ENCODE results near the gene ATG7.

The ATG7 gene

DNA sequence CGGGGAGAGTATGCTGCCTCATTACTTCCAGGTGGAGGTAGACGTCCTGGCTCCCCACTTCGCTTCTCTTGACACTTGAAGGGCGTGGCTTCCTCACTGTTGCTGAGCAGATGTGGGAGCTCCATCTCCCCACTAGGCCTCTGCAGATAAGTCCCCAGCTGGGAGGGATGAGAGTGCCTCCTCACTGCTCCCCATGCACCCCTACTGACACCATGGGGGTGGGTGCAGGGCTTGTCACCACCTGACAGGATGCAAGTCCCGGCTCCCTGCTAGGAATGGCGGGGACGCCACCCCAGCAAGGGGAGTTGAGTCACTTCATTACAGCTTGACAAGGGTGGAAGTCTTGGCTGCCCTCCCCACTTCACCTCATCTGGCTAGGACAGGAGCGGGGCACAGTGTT, 36.8 kb upstream of the ATG7 start:
- no peak overlapping the region for H3K27ac ChIP-seq
- TF ChIP-seq, protein P1, sequence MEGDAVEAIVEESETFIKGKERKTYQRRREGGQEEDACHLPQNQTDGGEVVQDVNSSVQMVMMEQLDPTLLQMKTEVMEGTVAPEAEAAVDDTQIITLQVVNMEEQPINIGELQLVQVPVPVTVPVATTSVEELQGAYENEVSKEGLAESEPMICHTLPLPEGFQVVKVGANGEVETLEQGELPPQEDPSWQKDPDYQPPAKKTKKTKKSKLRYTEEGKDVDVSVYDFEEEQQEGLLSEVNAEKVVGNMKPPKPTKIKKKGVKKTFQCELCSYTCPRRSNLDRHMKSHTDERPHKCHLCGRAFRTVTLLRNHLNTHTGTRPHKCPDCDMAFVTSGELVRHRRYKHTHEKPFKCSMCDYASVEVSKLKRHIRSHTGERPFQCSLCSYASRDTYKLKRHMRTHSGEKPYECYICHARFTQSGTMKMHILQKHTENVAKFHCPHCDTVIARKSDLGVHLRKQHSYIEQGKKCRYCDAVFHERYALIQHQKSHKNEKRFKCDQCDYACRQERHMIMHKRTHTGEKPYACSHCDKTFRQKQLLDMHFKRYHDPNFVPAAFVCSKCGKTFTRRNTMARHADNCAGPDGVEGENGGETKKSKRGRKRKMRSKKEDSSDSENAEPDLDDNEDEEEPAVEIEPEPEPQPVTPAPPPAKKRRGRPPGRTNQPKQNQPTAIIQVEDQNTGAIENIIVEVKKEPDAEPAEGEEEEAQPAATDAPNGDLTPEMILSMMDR (conservative IDR thresholded peaks at IDR 0.05), result no peak

- H3K27ac ChIP-seq, result peak overlapping the region; percentile 6; the same call in 1 of the 2 replicates
- TF ChIP-seq, protein P1 (conservative IDR thresholded peaks at IDR 0.05), result peak; percentile 99
Measured at GRCh38 chr3:11236588-11237461, 35.4 kb upstream of the ATG7 start.

GRCh38 chr3:11238060-11238459, 34.1 kb upstream of the ATG7 start:
- TF ChIP-seq, protein P1 (conservative IDR thresholded peaks at IDR 0.05), result no peak
- H3K27ac ChIP-seq, result no peak overlapping the region

DNA sequence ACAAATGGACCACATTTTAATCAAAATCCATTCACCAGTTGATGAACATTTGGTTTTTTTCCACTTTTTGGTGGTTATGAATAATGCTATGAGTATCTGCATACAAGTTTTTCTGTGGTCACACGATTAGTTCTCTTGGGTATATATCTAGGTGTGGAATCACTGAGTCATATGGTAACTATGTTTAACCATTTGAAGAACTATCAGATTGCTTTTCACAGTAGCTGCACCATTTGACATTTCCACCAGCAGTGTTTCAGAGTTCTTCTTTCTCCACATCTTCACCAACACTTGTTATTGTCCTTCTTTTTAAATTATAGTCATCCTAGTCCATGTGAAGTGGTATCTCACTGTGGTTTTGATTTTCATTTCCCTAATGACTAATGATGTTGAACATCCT, 33.3 kb upstream of the ATG7 start:
- H3K27ac ChIP-seq, result no peak overlapping the region
- TF ChIP-seq, protein P1 (conservative IDR thresholded peaks at IDR 0.05), result no peak

DNA sequence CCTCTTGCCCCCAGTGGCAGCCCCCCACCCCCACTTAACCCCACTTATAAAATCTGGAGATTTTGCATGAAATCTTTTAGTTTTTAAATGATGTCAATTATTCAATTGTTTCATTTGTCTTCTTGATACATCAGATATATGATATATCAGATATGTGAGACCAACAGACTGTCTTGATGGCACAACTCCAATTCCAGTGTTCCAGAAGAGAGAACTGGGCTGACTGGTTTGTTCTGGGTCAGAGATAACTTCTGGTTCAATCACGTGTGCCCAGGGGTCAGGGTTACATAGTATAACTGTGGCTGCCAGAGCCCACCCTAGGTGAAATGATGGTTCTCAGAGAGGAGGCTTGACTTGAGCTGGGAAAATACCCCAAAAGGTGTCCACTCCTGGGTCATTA, 32.4 kb upstream of the ATG7 start:
- H3K27ac ChIP-seq, result peak overlapping the region; percentile 52; the same call in 1 of the 2 replicates
- TF ChIP-seq, protein P1 (conservative IDR thresholded peaks at IDR 0.05), result no peak

DNA sequence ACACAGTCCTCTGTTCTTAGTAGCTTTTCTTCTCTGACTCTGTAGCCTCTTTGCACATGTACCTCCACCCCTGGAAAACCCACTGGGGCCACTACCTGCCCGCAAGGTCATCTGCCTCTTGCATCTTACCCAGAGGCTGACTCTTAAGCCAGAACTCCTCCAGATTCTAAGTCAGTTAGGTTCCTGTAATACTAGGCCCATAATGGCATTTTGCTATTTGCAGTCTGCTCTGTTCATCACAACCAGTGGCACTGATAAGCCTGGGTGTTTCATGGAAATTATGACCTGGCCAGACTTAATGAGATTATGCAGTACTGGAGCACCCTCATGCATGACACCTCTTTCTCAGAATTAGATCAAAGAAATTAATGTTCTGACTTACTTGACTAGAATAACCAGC, 31.7 kb upstream of the ATG7 start:
- TF ChIP-seq, protein P1 (conservative IDR thresholded peaks at IDR 0.05), result no peak
- peak overlapping the region; percentile 52; the same call in 1 of the 2 replicates for H3K27ac ChIP-seq

DNA sequence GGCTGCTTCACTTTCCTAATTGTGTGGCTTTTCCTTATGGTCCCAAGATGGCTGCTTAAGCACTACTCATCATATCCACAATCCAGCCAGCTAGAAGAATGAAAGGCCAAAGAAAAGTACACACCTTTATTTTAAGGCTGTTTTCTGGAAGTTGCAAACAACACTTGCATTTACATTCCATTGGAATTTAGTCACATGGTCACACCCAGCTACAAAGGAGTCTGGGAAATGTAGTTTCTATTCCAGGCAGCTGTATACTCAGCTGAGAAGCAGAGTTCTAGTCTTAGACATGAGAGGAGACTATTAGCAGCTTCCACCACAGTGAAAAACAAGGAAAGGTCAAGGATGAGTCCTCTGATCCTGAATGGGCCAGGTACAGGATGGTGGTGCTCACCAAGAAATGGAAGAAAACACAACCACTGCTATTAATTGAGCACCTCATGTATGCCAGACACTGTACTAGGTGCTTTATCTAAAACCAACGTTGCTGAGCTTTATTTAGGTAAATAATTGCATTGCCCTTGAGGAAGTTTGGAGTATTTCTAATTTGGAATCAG, 28.0 kb upstream of the ATG7 start:
- H3K27ac ChIP-seq, result no peak overlapping the region
- TF ChIP-seq, protein P1 (conservative IDR thresholded peaks at IDR 0.05), result no peak

All from VCaP (cell line).